ENCODE results near the gene CMTM6. TPM values are rescaled to one million over a fixed set of nuclear protein-coding genes. Genes with fewer than 3 reads are reported as not detected.

The CMTM6 gene
- total and polyA plus RNA-seq, 2 of the 13 experiments (the other 11 are each of a cell fraction or from before 2014, with no cell fraction given) = 25.6 to 55.7 TPM

DNA sequence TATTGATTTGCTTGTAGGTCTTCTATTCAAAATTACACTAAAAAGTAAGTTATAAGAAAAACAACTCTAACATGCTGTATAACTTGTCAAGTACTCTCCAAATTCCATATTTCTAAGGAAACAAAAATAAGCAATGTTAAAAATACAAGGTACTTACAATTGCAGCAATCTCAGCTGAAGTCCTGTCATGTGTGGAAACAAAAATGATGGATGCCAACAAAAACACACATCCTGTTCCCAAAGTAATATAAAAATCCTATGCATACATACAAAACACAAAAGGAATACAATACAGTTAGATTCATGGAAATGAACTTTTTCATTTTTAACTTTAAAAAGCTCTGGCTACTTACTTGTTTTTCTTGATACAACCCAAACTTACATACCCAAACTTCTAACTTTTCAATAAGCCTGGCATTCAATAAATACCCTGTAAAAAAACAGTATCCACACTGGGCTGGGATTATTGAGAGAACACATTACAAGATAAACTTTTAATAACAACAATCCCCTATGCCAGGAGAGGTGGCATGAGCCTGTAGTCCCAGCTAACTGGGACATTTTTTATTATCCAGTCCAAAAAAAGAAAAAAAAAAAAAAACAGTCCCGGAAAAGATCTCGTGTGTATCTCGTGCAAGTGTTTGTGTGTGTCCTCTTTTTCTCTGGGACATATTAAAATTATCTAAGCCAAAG lies 14.7 kb downstream of the CMTM6 start (continued):
- TF ChIP-seq MXD1 (CRISPR knock-in tag; IDR thresholded peaks at IDR 0.05) (no peak), SMARCC2 (IDR thresholded peaks at IDR 0.05) (no peak), ZNF468 (CRISPR knock-in tag; IDR thresholded peaks at IDR 0.05) (no peak), ZBTB4 (CRISPR knock-in tag; IDR thresholded peaks at IDR 0.05; ENCODE audit: borderline replicate concordance) (no peak)
- TF ChIP-seq, protein P1, sequence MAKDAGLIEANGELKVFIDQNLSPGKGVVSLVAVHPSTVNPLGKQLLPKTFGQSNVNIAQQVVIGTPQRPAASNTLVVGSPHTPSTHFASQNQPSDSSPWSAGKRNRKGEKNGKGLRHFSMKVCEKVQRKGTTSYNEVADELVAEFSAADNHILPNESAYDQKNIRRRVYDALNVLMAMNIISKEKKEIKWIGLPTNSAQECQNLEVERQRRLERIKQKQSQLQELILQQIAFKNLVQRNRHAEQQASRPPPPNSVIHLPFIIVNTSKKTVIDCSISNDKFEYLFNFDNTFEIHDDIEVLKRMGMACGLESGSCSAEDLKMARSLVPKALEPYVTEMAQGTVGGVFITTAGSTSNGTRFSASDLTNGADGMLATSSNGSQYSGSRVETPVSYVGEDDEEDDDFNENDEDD (CRISPR knock-in tag; IDR thresholded peaks at IDR 0.05; ENCODE audit: borderline replicate concordance) = no peak
- TF ChIP-seq, protein P2, sequence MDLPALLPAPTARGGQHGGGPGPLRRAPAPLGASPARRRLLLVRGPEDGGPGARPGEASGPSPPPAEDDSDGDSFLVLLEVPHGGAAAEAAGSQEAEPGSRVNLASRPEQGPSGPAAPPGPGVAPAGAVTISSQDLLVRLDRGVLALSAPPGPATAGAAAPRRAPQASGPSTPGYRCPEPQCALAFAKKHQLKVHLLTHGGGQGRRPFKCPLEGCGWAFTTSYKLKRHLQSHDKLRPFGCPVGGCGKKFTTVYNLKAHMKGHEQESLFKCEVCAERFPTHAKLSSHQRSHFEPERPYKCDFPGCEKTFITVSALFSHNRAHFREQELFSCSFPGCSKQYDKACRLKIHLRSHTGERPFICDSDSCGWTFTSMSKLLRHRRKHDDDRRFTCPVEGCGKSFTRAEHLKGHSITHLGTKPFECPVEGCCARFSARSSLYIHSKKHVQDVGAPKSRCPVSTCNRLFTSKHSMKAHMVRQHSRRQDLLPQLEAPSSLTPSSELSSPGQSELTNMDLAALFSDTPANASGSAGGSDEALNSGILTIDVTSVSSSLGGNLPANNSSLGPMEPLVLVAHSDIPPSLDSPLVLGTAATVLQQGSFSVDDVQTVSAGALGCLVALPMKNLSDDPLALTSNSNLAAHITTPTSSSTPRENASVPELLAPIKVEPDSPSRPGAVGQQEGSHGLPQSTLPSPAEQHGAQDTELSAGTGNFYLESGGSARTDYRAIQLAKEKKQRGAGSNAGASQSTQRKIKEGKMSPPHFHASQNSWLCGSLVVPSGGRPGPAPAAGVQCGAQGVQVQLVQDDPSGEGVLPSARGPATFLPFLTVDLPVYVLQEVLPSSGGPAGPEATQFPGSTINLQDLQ (CRISPR knock-in tag; IDR thresholded peaks at IDR 0.05) = no peak
